Measurements from ENCODE around the gene ZNF580.

ZNF580 gene

DNA sequence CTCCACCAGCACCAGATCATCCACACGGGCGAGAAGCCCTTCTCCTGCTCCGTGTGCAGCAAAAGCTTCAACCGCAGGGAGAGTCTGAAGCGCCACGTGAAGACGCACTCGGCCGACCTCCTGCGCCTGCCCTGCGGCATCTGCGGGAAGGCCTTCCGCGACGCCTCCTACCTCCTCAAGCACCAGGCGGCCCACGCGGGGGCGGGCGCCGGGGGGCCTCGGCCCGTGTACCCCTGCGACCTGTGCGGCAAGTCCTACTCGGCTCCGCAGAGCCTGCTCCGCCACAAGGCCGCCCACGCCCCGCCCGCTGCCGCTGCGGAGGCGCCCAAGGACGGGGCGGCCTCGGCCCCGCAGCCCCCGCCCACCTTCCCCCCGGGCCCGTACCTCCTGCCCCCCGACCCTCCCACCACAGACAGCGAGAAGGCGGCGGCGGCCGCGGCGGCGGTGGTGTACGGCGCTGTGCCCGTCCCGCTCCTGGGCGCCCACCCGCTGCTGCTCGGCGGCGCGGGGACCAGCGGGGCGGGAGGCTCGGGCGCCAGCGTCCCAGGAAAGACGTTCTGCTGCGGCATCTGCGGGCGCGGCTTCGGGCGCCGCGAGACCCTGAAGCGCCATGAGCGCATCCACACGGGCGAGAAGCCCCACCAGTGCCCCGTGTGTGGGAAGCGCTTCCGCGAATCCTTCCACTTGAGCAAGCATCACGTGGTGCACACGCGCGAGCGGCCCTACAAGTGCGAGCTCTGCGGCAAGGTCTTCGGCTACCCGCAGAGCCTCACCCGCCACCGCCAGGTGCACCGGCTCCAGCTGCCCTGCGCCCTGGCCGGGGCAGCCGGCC is 25.9 kb upstream of the ZNF580 start:
- Mint-ChIP-seq H3K36me3 (ENCODE audit: low read depth) (peaks cover 21% of the 10 kb centered on the region), H3K27ac (no peak overlapping the region), H3K27me3 (ENCODE audit: low read depth) (no peaks in the 10 kb centered on the region), H3K4me1 (ENCODE audit: low read depth) (peaks cover 7% of the 10 kb centered on the region), H3K9me3 (no peaks in the 10 kb centered on the region), H3K4me3 (no peak overlapping the region)

- no peaks in the 10 kb centered on the region for H3K27me3 Mint-ChIP-seq (ENCODE audit: low read depth)
- no peak overlapping the region for H3K27ac Mint-ChIP-seq
- peaks cover 10% of the 10 kb centered on the region for H3K4me1 Mint-ChIP-seq (ENCODE audit: low read depth)
- H3K36me3 Mint-ChIP-seq (ENCODE audit: low read depth): peaks cover 23% of the 10 kb centered on the region
- H3K4me3 Mint-ChIP-seq: no peak overlapping the region
- no peaks in the 10 kb centered on the region for H3K9me3 Mint-ChIP-seq
Measured at GRCh38 chr19:55615543-55616394, 25.0 kb upstream of the ZNF580 start.

GRCh38 chr19:55616395-55616875 is 24.4 kb upstream of the ZNF580 start:
- Mint-ChIP-seq H3K36me3 (ENCODE audit: low read depth) (peaks cover 26% of the 10 kb centered on the region), H3K9me3 (no peaks in the 10 kb centered on the region), H3K27me3 (ENCODE audit: low read depth) (no peaks in the 10 kb centered on the region), H3K4me1 (ENCODE audit: low read depth) (peaks cover 10% of the 10 kb centered on the region), H3K4me3 (no peak overlapping the region), H3K27ac (no peak overlapping the region)

DNA sequence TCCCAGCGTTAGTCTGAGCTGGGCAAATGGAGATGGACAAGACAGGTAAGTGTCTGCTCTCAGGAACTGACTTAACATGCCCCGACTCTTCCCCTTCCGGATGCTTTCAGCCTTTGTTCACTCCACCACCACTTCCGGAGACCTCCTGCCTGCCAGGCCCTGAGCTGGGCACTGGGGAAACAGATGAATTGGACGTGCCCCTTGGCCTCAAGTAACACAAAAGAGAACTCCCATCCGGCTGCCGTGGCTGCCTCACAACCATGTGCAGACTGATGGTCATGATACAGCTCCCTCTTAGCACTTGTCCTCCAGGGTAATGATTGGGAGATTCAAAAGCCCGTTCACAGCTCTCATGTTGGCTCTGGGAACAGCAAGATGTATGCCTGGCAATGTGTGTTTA is 23.4 kb upstream of the ZNF580 start:
- H3K27ac Mint-ChIP-seq: no peak overlapping the region
- H3K4me3 Mint-ChIP-seq: no peak overlapping the region
- no peaks in the 10 kb centered on the region for H3K9me3 Mint-ChIP-seq
- H3K36me3 Mint-ChIP-seq (ENCODE audit: low read depth): peaks cover 26% of the 10 kb centered on the region
- no peaks in the 10 kb centered on the region for H3K27me3 Mint-ChIP-seq (ENCODE audit: low read depth)
- peaks cover 10% of the 10 kb centered on the region for H3K4me1 Mint-ChIP-seq (ENCODE audit: low read depth)

DNA sequence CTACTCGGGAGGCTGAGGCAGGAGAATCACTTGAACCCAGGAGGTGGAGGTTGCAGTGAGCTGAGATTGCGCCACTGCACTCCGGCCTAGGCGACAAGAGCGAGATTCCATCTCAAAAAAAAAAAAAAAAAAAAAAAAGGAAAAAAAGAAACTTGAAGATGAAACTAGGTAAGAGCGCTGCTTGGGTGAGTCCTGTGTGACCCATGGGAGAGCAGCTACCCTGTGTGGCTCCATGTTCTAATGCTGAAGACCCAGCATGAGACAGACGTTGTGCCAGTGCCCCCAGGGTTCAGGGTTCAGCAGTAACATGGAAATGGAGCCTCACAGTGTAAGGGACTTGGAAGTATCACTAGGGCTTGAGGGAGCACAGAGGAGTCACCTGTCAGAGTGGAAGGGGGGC is 22.4 kb upstream of the ZNF580 start:
- H3K36me3 Mint-ChIP-seq (ENCODE audit: low read depth): peaks cover 21% of the 10 kb centered on the region
- no peak overlapping the region for H3K4me3 Mint-ChIP-seq
- H3K9me3 Mint-ChIP-seq: no peaks in the 10 kb centered on the region
- H3K27ac Mint-ChIP-seq: no peak overlapping the region
- H3K4me1 Mint-ChIP-seq (ENCODE audit: low read depth): peaks cover 7% of the 10 kb centered on the region
- H3K27me3 Mint-ChIP-seq (ENCODE audit: low read depth): no peaks in the 10 kb centered on the region

DNA sequence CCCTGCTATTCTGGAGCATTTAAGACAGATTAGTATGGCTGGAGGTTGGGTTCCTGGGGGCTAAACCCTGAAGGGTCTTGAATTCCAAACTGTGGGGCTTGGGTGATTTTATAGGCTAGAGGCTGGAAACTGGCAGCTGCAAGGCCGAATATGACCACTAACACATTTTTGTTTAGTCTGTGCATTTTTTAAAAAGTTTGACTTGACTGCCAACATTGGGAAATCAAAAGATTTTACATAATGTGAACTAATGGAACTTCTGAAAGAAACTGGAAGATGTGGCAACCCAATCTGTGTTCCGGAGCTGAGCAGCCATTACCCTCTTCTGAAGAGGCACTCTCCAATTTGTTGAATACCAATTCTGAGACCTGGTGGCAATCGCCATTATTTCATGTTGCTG is 21.5 kb upstream of the ZNF580 start:
- Mint-ChIP-seq H3K27ac (no peak overlapping the region), H3K36me3 (ENCODE audit: low read depth) (peaks cover 21% of the 10 kb centered on the region), H3K4me1 (ENCODE audit: low read depth) (peaks cover 13% of the 10 kb centered on the region), H3K9me3 (no peaks in the 10 kb centered on the region), H3K4me3 (no peak overlapping the region), H3K27me3 (ENCODE audit: low read depth) (no peaks in the 10 kb centered on the region)

DNA sequence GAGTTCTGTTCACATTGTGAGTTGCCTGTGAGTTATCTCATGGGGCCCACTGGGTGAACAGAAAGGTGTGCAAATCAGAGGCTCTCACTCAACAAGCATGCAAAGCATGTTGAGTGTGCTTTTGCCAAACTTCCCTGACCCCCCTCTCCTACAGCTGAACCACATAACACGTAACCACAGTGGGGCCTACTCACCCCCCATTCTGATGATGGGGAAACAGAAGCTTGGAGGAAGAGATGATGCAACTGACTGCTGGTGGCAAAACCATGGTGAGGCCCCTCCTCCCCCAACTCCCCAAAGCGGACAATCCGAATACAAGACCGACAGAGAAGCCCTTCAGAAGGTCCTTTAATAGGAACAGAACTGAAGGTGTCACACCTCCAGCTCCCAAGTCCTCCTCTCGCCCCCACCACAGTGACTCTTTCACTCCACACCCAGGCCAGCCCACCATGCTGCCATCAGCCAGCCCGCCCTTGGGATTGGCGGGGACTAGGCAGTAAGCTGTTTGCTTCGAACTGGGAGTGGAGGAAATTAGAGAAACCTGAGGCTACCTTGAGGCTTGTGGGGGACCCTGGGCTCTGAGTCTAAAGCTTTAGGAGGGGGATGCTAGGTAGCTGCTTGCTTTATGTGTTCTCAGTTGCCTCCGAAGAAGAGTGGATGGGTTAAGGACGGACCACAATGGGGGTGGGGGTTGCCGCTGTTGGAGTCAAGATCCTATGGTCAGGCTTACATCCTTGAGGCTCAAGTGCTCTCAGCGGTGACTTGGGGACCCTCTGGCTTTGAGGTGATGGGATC is 20.2 kb upstream of the ZNF580 start:
- H3K27ac Mint-ChIP-seq: no peak overlapping the region

GRCh38 chr19:55621205-55621672 is 19.6 kb upstream of the ZNF580 start:
- Mint-ChIP-seq H3K36me3 (ENCODE audit: low read depth) (peaks cover 21% of the 10 kb centered on the region), H3K9me3 (no peaks in the 10 kb centered on the region), H3K4me3 (no peak overlapping the region), H3K4me1 (ENCODE audit: low read depth) (peaks cover 23% of the 10 kb centered on the region), H3K27ac (no peak overlapping the region), H3K27me3 (ENCODE audit: low read depth) (no peaks in the 10 kb centered on the region)

More for the DNA sequence above, 20.2 kb upstream of the ZNF580 start:
- peaks cover 21% of the 10 kb centered on the region for H3K36me3 Mint-ChIP-seq (ENCODE audit: low read depth)
- H3K4me3 Mint-ChIP-seq: no peak overlapping the region
- H3K9me3 Mint-ChIP-seq: no peaks in the 10 kb centered on the region
- peaks cover 19% of the 10 kb centered on the region for H3K4me1 Mint-ChIP-seq (ENCODE audit: low read depth)
- H3K27me3 Mint-ChIP-seq (ENCODE audit: low read depth): no peaks in the 10 kb centered on the region

GRCh38 chr19:55621673-55622231 is 19.1 kb upstream of the ZNF580 start:
- no peaks in the 10 kb centered on the region for H3K27me3 Mint-ChIP-seq (ENCODE audit: low read depth)
- H3K4me1 Mint-ChIP-seq (ENCODE audit: low read depth): peaks cover 29% of the 10 kb centered on the region
- peaks cover 19% of the 10 kb centered on the region for H3K36me3 Mint-ChIP-seq (ENCODE audit: low read depth)
- H3K4me3 Mint-ChIP-seq: no peak overlapping the region
- H3K27ac Mint-ChIP-seq: no peak overlapping the region
- no peaks in the 10 kb centered on the region for H3K9me3 Mint-ChIP-seq

DNA sequence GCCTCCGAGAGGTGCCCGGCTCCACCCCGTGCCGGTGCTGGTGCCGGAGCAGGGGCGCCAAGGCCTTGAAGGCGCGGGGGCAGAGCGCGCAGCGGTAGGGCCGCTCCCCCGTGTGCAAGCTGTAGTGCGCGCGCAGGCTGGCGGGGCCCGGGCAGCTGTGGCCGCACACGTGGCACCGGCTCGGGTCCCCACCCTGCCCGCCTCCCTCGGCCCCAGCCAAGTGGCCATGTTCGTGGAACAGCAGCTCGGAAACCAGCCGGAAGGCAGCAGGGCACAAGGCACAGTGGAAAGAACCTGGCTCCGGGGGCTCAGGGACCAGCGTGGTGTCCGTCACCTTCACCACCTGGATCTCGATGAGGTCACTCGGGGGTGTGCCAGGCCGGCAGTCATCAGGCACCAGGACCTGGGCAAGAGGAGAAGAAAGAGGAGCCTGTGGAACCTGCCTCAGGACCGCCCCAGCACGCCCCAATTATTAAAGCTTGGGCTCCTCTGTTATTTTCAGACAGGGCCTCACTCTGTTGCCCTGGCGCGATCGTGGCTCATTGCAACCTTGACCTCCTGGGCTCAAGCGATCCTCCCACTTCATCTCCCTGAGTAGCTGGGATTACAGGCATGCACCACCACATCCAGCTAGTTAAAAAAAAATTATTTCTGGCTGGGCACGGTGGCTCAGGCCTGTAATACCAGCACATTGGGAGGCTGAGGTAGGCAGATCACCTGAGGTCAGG is 18.4 kb upstream of the ZNF580 start:
- Mint-ChIP-seq H3K36me3 (ENCODE audit: low read depth) (peaks cover 15% of the 10 kb centered on the region), H3K27me3 (ENCODE audit: low read depth) (no peaks in the 10 kb centered on the region), H3K9me3 (no peaks in the 10 kb centered on the region), H3K4me3 (no peak overlapping the region), H3K4me1 (ENCODE audit: low read depth) (peaks cover 34% of the 10 kb centered on the region), H3K27ac (no peak overlapping the region)

DNA sequence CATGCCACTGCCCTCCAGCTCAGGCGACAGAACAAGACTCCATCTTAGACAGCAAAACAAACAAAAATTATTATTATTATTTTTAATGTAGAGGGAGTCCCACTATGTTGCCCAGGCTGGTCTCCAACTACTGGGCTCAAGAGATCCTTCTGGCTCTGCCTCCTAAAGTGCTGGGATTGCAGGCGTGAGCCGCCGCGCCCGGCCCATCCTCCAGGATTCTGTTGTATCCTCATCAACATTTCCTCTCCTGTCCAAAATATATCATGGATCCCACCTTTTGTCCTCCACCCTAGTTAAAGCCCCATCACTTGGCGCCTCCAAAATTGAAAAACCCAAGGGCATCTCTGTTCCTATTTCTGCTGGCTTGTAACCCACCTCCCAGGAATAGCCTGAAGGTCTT is 17.7 kb upstream of the ZNF580 start:
- Mint-ChIP-seq H3K9me3 (no peaks in the 10 kb centered on the region), H3K4me1 (ENCODE audit: low read depth) (peaks cover 38% of the 10 kb centered on the region), H3K27me3 (ENCODE audit: low read depth) (peaks cover 4% of the 10 kb centered on the region), H3K36me3 (ENCODE audit: low read depth) (peaks cover 14% of the 10 kb centered on the region), H3K27ac (peak overlapping the region; percentile 18), H3K4me3 (no peak overlapping the region)

- Mint-ChIP-seq H3K36me3 (ENCODE audit: low read depth) (peaks cover 13% of the 10 kb centered on the region), H3K4me3 (no peak overlapping the region), H3K4me1 (ENCODE audit: low read depth) (peaks cover 38% of the 10 kb centered on the region), H3K9me3 (no peaks in the 10 kb centered on the region), H3K27me3 (ENCODE audit: low read depth) (peaks cover 5% of the 10 kb centered on the region), H3K27ac (no peak overlapping the region)
Measured at GRCh38 chr19:55623561-55623960, 17.2 kb upstream of the ZNF580 start.

DNA sequence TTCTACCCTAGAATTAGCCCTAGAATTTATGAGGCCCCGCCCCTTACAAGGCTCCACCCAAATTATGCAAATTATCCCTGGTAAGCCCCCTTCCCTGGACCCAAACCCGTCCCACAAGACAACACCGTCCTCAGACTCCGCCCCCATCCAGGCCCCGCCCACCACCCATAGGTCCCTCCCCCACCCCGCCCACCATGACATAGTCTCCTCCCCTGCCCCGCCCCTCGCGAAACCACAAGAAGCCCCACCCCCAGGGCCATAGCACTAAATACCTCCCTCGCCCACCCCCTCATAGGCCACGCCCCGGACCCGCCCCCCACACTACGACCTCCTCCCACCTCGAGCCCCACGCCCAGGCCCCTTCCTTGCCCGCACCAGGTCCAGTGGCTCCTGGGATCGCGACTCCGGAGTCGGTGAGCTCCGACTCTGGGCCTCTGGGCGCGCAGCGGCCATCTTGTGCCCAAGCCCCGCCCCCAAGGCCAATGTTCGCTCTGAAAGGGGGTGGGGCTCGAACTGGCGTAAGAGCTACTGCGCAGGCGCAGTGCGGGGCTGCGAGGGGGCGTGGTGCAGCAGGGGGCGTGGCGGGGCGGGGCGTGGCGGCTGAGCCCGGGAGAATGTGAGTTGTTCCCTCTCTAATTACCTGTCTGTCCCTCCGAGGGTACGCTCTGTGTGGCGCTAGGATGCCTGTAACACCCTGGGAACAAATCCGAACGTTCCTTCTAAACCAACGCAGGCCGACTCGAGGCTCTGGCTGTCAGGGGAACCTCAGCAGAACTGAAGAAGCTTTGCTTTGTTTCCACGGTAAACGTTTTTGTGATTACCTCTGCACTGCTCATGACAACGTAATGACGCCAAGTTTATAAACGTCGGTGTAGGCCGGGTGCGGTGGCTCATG is 16.4 kb upstream of the ZNF580 start, which contains the start of gene ZNF784:
TSS of gene ZNF784 (minus strand) at position 458 of the 895 bp plus-strand sequence. CDS start at position 453, 5 bp downstream.
- peak within 1 kb of the TSS; percentile 97 for H3K27ac Mint-ChIP-seq
- peaks cover 38% of the 10 kb centered on the region for H3K4me1 Mint-ChIP-seq (ENCODE audit: low read depth)

More for the DNA sequence above, 16.4 kb upstream of the ZNF580 start, which contains the start of gene ZNF784:
- Mint-ChIP-seq H3K4me3 (peak within 1 kb of the TSS; percentile 91), H3K9me3 (no peaks in the 10 kb centered on the region), H3K27me3 (ENCODE audit: low read depth) (peaks cover 5% of the 10 kb centered on the region), H3K36me3 (ENCODE audit: low read depth) (peaks cover 12% of the 10 kb centered on the region)
